GM12864 (cell line): ENCODE results near the gene AHR.

Source experiments
- DNase-seq: peaks from one replicate; pipeline ENCODE4 v3.0.0-alpha.2; 2011; ENCODE audit warnings: low read depth
- H3K4me3 ChIP-seq: 2 replicates; pipeline ENCODE4 v1.5.1; 2011; ENCODE audit warnings: mild to moderate bottlenecking, low read depth, low read length, control low read depth
- TF ChIP-seq, protein P1 (sequence below): IDR thresholded peaks from 2 replicates; pipeline ENCODE4 v1.5.1; 2011; ENCODE audit warnings: low read depth, mild to moderate bottlenecking, moderate library complexity, low read length, control low read depth, inconsistent platforms; ENCODE audit errors: missing control alignments

The AHR gene

DNA sequence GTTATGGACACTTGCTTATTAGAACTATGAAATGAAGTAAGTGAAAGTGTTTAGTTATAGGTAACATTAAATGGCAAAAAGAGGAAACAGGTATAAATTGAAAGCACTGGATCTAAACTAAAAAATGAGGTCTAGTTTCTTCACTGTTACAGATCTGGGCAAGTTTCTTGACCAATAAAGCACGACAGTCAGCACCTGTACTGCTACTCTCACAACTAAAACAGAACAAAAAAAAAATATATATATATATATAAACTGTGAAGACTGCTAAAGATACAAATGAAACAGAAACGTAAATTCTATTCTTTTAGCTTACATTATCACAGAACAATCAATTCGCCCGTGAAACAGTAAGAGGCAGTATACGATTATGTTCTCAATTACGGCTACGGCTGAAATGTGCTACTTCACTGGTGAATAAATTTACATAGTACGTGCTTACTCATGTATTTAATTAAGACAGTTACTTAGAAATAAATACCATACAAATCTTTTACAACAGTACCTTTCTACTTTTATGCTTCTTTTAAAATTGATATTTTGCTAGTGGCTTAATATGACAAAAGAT lies 4.2 kb downstream of the AHR start:
- H3K4me3 ChIP-seq: peak overlapping the region; percentile 17; the same call in 1 of the 2 replicates
- TF ChIP-seq, protein P1, sequence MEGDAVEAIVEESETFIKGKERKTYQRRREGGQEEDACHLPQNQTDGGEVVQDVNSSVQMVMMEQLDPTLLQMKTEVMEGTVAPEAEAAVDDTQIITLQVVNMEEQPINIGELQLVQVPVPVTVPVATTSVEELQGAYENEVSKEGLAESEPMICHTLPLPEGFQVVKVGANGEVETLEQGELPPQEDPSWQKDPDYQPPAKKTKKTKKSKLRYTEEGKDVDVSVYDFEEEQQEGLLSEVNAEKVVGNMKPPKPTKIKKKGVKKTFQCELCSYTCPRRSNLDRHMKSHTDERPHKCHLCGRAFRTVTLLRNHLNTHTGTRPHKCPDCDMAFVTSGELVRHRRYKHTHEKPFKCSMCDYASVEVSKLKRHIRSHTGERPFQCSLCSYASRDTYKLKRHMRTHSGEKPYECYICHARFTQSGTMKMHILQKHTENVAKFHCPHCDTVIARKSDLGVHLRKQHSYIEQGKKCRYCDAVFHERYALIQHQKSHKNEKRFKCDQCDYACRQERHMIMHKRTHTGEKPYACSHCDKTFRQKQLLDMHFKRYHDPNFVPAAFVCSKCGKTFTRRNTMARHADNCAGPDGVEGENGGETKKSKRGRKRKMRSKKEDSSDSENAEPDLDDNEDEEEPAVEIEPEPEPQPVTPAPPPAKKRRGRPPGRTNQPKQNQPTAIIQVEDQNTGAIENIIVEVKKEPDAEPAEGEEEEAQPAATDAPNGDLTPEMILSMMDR: peak; percentile 27
- DNase-seq: no peak

DNA sequence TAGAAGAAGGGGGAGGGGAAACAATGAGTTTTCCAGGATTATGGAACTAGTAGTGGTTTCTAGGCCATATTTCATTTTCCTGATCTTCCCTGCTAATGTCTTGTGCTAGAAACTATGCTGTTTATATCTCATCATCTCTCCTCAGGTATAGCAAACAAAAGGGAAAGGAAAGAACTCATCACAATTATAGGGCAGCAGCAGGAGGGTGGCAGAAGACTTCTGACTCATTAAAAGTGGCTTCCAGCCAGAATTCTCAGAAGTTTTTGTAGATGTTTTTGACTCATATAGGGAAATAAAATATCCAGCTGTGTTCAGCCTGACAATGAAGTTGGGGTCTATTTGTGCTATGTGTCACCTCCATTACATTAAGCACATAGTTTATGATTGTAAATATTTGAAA lies 6.5 kb downstream of the AHR start:
- TF ChIP-seq, protein P1: no peak
- no peak for DNase-seq
- no peak overlapping the region; the same call in 1 of the 2 replicates for H3K4me3 ChIP-seq

DNA sequence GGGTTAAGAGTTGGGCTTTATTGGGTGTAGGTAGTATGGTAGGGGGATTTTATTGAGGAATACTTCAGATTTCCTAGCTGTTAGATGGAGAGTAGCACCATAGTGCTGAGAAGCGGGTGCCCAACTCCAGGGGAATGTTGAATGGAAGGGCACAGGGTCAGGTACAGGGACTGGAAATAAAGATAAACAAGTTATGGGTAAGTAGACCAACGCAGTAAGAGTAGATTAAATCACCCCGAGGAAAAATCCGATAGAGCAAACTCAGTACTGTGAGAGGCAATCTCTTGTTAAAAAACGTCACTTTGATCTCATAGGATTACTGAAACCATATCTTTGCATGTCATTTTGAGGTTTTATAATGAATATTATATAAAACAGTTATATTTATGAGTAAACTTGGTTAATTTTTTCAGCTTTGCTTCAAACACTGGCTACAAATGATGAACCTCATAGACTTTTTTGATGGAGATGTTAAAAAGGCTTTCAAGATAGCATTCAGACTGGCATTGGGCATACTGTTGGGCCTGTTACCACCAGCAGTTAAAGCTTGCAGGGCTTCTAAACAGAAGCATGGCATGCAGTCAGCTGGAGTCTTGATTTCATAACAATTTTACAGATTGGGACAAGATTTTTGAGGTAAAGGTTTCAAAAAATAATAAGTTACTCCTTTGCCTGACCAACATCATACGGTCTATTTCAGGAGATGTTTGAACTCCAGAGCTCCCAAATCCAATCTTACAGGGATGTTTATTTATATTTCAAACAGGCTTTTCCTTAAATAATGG lies 7.1 kb downstream of the AHR start:
- no peak overlapping the region for H3K4me3 ChIP-seq
- TF ChIP-seq, protein P1: no peak
- DNase-seq: no peak

DNA sequence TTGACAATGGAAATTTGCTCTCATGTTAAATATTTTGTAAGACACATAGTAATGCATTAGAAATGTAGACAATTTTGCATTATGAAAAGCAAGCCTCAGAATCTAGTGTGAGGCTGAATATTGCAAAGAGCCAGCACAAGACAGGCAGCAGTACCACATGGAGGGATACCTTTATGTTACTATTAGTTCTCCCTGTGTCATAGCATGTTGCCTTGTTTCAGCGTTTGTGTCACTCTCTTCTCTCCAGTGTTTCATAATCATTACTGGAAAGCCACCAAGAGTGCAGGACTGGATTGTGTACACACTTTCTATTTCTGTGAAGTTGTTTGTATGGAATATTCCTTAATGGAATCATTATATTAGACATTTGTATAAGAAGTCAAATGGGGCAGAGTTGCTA lies 8.5 kb downstream of the AHR start:
- TF ChIP-seq, protein P1: no peak
- DNase-seq: no peak
- no peak overlapping the region for H3K4me3 ChIP-seq

DNA sequence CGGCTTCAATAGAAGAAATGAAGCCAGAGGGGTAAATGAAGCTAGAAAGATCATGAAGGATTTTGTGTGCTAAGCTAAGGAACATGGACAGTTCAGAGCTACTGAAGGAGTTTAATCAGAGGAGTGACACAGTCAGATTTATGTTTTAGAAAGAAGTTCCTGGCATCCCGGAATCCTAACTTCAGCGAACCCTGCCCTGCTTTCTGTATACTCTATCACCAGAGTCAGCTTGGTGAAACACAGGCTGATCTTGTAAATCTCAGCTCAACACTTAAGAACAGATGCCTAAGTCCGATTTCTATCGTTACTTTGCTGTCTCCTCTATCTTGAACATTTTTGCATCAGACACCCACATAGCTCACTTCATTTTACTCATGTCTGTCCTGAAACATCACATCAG lies 9.1 kb downstream of the AHR start:
- DNase-seq: no peak
- TF ChIP-seq, protein P1: no peak
- H3K4me3 ChIP-seq: no peak overlapping the region

DNA sequence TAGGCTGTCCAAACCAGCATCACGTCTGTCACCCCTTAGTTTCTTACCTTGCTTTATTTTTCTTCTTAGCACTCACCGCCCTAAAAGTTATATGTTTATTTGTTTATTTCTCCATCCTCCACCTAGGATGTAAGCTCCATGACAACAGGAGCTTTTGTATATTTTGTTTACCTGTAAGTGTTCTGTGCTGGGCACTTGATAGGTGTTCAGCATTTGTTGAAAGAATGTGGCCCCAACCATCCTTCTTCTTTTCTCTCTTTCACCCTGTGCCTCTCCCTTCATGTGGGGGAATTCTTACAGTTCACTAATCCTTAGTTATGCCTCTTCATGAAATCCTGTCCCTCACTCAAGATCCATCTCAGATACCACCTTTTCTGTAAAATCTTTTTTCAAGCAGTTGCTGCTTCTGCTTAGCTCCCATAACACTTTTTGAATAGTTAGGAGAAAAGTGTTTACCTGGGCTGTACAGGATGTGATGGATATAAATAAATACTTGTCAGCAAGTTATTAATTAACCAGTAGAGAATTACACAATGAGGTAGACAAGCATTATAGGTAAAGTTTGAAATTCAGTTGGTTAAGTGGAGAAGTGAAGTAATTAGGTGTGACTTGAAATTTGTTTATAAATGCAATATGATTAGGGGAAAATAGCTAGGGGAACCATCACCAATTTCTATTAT lies 9.7 kb downstream of the AHR start:
- no peak for DNase-seq
- no peak overlapping the region for H3K4me3 ChIP-seq
- TF ChIP-seq, protein P1: no peak
